H1 (cell line): ENCODE measurements around the gene SHISA8. TPM values are rescaled to one million over a fixed set of nuclear protein-coding genes. Genes with fewer than 3 reads are reported as not detected.

Source experiments
- CTCF ChIA-PET: fragments of 300-600 bp; sonication (Branson Sonifier 250); formaldehyde crosslinking; loops from one replicate; lab custom pipeline; 2021; ENCODE audit not compliant: partially characterized antibody; lab: Charles Lee
- POLR2A ChIA-PET: fragments of 300-600 bp; sonication (Branson Sonifier 250); formaldehyde crosslinking; loops from one replicate; lab custom pipeline; 2021; ENCODE audit warnings: inconsistent platforms; ENCODE audit not compliant: partially characterized antibody; lab: Charles Lee
- DNase-seq, 2 experiments: peaks; one replicate each; pipeline versions ENCODE4 v3.0.0 to v3.0.0-alpha.2; 2010 to 2022; ENCODE audit warnings: low spot score in 2 of 2, low read depth in 1 of 2, mixed read lengths in 1 of 2
- FAIRE-seq: peaks from 2 replicates; lab custom pipeline; 2011; peaks lifted over from hg19 to GRCh38; lab: Jason Lieb, UNC
- H2AFZ ChIP-seq: 2 replicates; pipeline ENCODE4 v1.8.1; 2012; ENCODE audit warnings: low read length, inconsistent platforms
- H2AK5ac ChIP-seq: 2 replicates; pipeline ENCODE4 v1.6.1; 2013; ENCODE audit warnings: low read depth, low read length
- H2BK120ac ChIP-seq: replicated peaks from 2 replicates; pipeline ENCODE3; 2013; ENCODE audit warnings: low read depth, low read length, inconsistent platforms
- H2BK12ac ChIP-seq: 2 replicates; pipeline ENCODE4 v1.6.1; 2013; ENCODE audit warnings: low read depth, low read length
- H2BK15ac ChIP-seq: 2 replicates; pipeline ENCODE4 v1.6.1; 2013; ENCODE audit warnings: low read length
- H2BK20ac ChIP-seq: 2 replicates; pipeline ENCODE4 v1.6.1; 2013; ENCODE audit warnings: low read length
- H2BK5ac ChIP-seq: 2 replicates; pipeline ENCODE4 v1.6.1; 2013; ENCODE audit warnings: low read depth, low read length
- H3K14ac ChIP-seq: 2 replicates; pipeline ENCODE4 v1.6.1; 2013; ENCODE audit warnings: inconsistent platforms; ENCODE audit not compliant: insufficient read length
- H3K18ac ChIP-seq: 2 replicates; pipeline ENCODE4 v1.6.1; 2013; ENCODE audit warnings: low read length; ENCODE audit errors: extremely low read depth
- H3K23ac ChIP-seq: 2 replicates; pipeline ENCODE4 v1.6.1; 2013; ENCODE audit warnings: inconsistent platforms; ENCODE audit not compliant: insufficient read length
- H3K23me2 ChIP-seq: 2 replicates; pipeline ENCODE4 v1.6.1; 2013; ENCODE audit warnings: low read depth, low read length
- H3K27ac ChIP-seq: 2 replicates; pipeline ENCODE4 v1.6.1; 2011; ENCODE audit warnings: low read depth, low read length, inconsistent platforms
- H3K27me3 ChIP-seq, 4 experiments: replicated peaks in 1 of 4; 1 replicate in 1 of 4; 2 replicates in 3 of 4; pipeline versions ENCODE4 v1.6.1 to v1.8.1; 2011 to 2013; ENCODE audit warnings: low read length in 3 of 4, mild to moderate bottlenecking in 3 of 4, inconsistent platforms in 2 of 4, mixed read lengths in 2 of 4, moderate library complexity in 1 of 4; ENCODE audit not compliant: control insufficient read depth in 3 of 4, insufficient read depth in 3 of 4; ENCODE audit errors: extremely low read depth in 1 of 4
- H3K36me3 ChIP-seq, 4 experiments: 2 replicates each; pipeline versions ENCODE4 v1.6.1 to v1.8.1; 2011 to 2013; ENCODE audit warnings: mild to moderate bottlenecking in 4 of 4, low read length in 3 of 4, moderate library complexity in 2 of 4, control low read depth in 1 of 4, inconsistent platforms in 1 of 4; ENCODE audit not compliant: insufficient read depth in 4 of 4, control insufficient read depth in 2 of 4
- H3K4ac ChIP-seq: replicated peaks from 2 replicates; pipeline ENCODE3; 2013; ENCODE audit warnings: low read length, low read depth, mixed read lengths, inconsistent platforms; ENCODE audit not compliant: insufficient read length
- H3K4me1 ChIP-seq, 4 experiments: replicated peaks in 1 of 4; 1 replicate in 1 of 4; 2 replicates in 3 of 4; pipeline versions ENCODE4 v1.6.1 to v1.8.1; 2011 to 2013; ENCODE audit warnings: low read length in 3 of 4, inconsistent platforms in 2 of 4, mixed read lengths in 1 of 4; ENCODE audit not compliant: insufficient read depth in 4 of 4, control insufficient read depth in 3 of 4
- H3K4me2 ChIP-seq, 2 experiments: 2 replicates each; pipeline versions ENCODE4 v1.6.1 to v1.8.1; 2011 to 2013; ENCODE audit warnings: low read depth in 2 of 2, low read length in 2 of 2, control low read depth in 1 of 2, inconsistent platforms in 1 of 2, mild to moderate bottlenecking in 1 of 2; ENCODE audit not compliant: insufficient read depth in 1 of 2
- H3K4me3 ChIP-seq, 4 experiments: fragments of 200-600, 300-600 bp in 1 of 4; sonication (generic), shearing (Covaris generic), sonication (Bioruptor Twin) in 1 of 4; 2 replicates each; pipeline versions ENCODE4 v1.5.1 to v1.8.1; 2011 to 2016; ENCODE audit warnings: low read length in 4 of 4, low read depth in 3 of 4, control low read depth in 2 of 4, inconsistent platforms in 2 of 4, mild to moderate bottlenecking in 2 of 4, mixed read lengths in 1 of 4, moderate library complexity in 1 of 4; ENCODE audit not compliant: insufficient read depth in 2 of 4; ENCODE audit errors: extremely low read depth in 1 of 4
- H3K56ac ChIP-seq: replicated peaks from 2 replicates; pipeline ENCODE3; 2013; ENCODE audit warnings: low read depth, mild to moderate bottlenecking, mixed read lengths, low read length, inconsistent platforms; ENCODE audit not compliant: insufficient read length
- H3K79me1 ChIP-seq: 2 replicates; pipeline ENCODE4 v1.6.1; 2013; ENCODE audit warnings: low read depth, low read length, control low read depth
- H3K79me2 ChIP-seq, 2 experiments: 2 replicates each; pipeline versions ENCODE4 v1.6.1 to v1.8.1; 2012 to 2013; ENCODE audit warnings: low read length in 2 of 2, mild to moderate bottlenecking in 2 of 2, inconsistent platforms in 1 of 2; ENCODE audit not compliant: insufficient read depth in 2 of 2, control insufficient read depth in 1 of 2
- H3K9ac ChIP-seq, 4 experiments: replicated peaks in 1 of 4; 1 replicate in 1 of 4; 2 replicates in 3 of 4; pipeline versions ENCODE4 v1.6.1 to v1.8.1; 2011 to 2013; ENCODE audit warnings: low read depth in 3 of 4, low read length in 3 of 4, control low read depth in 2 of 4, mild to moderate bottlenecking in 2 of 4, moderate library complexity in 2 of 4, inconsistent platforms in 1 of 4; ENCODE audit errors: extremely low read depth in 1 of 4
- H3K9me3 ChIP-seq, 2 experiments: 2 replicates each; pipeline versions ENCODE4 v1.6.1 to v1.8.1; 2012 to 2013; ENCODE audit warnings: mild to moderate bottlenecking in 2 of 2, moderate library complexity in 2 of 2, control low read depth in 1 of 2, inconsistent platforms in 1 of 2, low read depth in 1 of 2, low read length in 1 of 2, mixed read lengths in 1 of 2; ENCODE audit not compliant: insufficient read depth in 2 of 2
- H4K20me1 ChIP-seq, 2 experiments: replicated peaks in 1 of 2; 2 replicates each; pipeline versions ENCODE3 to v1.8.1; 2011 to 2013; ENCODE audit warnings: inconsistent platforms in 2 of 2, low read length in 2 of 2, mild to moderate bottlenecking in 1 of 2; ENCODE audit not compliant: insufficient read depth in 2 of 2, control insufficient read depth in 1 of 2
- H4K5ac ChIP-seq: 2 replicates; pipeline ENCODE4 v1.6.1; 2013; ENCODE audit warnings: low read length, low read depth, mixed read lengths, inconsistent platforms; ENCODE audit not compliant: insufficient read length
- H4K8ac ChIP-seq: 2 replicates; pipeline ENCODE4 v1.8.0; 2013; ENCODE audit warnings: mild to moderate bottlenecking, moderate library complexity, low read length, inconsistent platforms; ENCODE audit not compliant: insufficient read depth; ENCODE audit errors: extremely low read depth
- H4K91ac ChIP-seq: replicated peaks from 2 replicates; pipeline ENCODE3; 2013; ENCODE audit warnings: low read length, mixed read lengths, inconsistent platforms; ENCODE audit not compliant: insufficient read length
- ASH2L ChIP-seq: fragments of 200-600, 300-600 bp; sonication (generic); IDR thresholded peaks from one replicate; pipeline ENCODE4 v1.7.1; 2017; ENCODE audit warnings: low read length
- BCL11A ChIP-seq, 2 experiments: IDR thresholded peaks; one replicate each; pipeline ENCODE4 v1.6.1; 2011; ENCODE audit warnings: low read depth in 2 of 2, low read length in 2 of 2, mild to moderate bottlenecking in 2 of 2
- CTCF ChIP-seq, 3 experiments: IDR thresholded peaks; 1 replicate in 2 of 3; 2 replicates in 1 of 3; pipeline versions ENCODE4 v1.5.1 to v1.6.1; 2011; ENCODE audit warnings: low read length in 3 of 3, mild to moderate bottlenecking in 3 of 3, inconsistent platforms in 2 of 3, low read depth in 1 of 3, moderate library complexity in 1 of 3; ENCODE audit not compliant: insufficient read depth in 1 of 3; ENCODE audit errors: control extremely low read depth in 1 of 3
- JUND ChIP-seq: IDR thresholded peaks from 2 replicates; pipeline ENCODE4 v1.6.1; 2011; ENCODE audit warnings: mild to moderate bottlenecking, improper control_type of control experiment, low read length
- KDM4A ChIP-seq: IDR thresholded peaks from one replicate; pipeline ENCODE4 v1.7.1; 2012; ENCODE audit warnings: low read depth, mild to moderate bottlenecking, moderate library complexity, low read length, inconsistent platforms; ENCODE audit not compliant: severe bottlenecking
- KDM5A ChIP-seq: fragments of 200-600 bp; IDR thresholded peaks from 2 replicates; pipeline ENCODE4 v1.7.1; 2012; ENCODE audit warnings: mild to moderate bottlenecking, low read length, inconsistent platforms, mixed read lengths
- MAX ChIP-seq: IDR thresholded peaks from 2 replicates; pipeline ENCODE4 v1.6.1; 2012; ENCODE audit warnings: inconsistent platforms
- SP1 ChIP-seq: IDR thresholded peaks from 2 replicates; pipeline ENCODE4 v1.6.1; 2011; ENCODE audit warnings: low read depth, low read length
- TAF1 ChIP-seq: IDR thresholded peaks from 2 replicates; pipeline ENCODE4 v1.6.1; 2011; ENCODE audit warnings: mild to moderate bottlenecking, low read depth, low read length
- USF2 ChIP-seq: IDR thresholded peaks from 2 replicates; pipeline ENCODE4 v1.6.1; 2011; ENCODE audit warnings: low read length, improper control_type of control experiment
- ZNF274 ChIP-seq: IDR thresholded peaks from 2 replicates; pipeline ENCODE4 v1.7.0; 2012; ENCODE audit warnings: low read length, borderline replicate concordance; ENCODE audit errors: extremely low read depth
- WGBS, 2 experiments: shearing (Covaris generic) in 1 of 2; methylation state at CpG; one replicate each; pipeline versions ENCODE4 v1.1.6 to v1.1.7; 2013 to 2015; ENCODE audit warnings: low lambda C conversion rate in 2 of 2, mixed read lengths in 2 of 2, inconsistent platforms in 1 of 2, low coverage in 1 of 2, missing lambda C conversion rate in 1 of 2; ENCODE audit not compliant: insufficient replicate concordance in 2 of 2, insufficient coverage in 1 of 2, insufficient read length in 1 of 2; ENCODE audit errors: extremely low coverage in 1 of 2, missing lambda C conversion rate in 1 of 2; 5-methylcytosine and 5-hydroxymethylcytosine counted together
- polyA plus RNA-seq, 7 experiments: library from polyadenylated mRNA; depleted of rRNA in 3 of 7; stranded (reverse) in 5 of 7; unstranded in 2 of 7; fragments of >200 nt in 5 of 7; fragments of 200-250 nt in 2 of 7; gene quantifications; 1 replicate in 5 of 7; 2 replicates in 1 of 7; 4 replicates in 1 of 7; pipeline versions ENCODE4 v1.2.1 to v1.2.3, GENCODE V29; 2011 to 2013; ENCODE audit warnings: missing spikeins in 2 of 7, mixed read lengths in 2 of 7
- total RNA-seq: library from RNA; stranded (reverse); fragmentation: NEBNext Ultra II Directional; extraction: Animal tissue kit (Norgen Biotek cat#: 25700); gene quantifications from 2 replicates; pipeline ENCODE4 v1.2.1, GENCODE V29; 2021

The SHISA8 gene
- total and polyA plus RNA-seq, 2 of the 8 experiments (the other 6 are each of a cell fraction or from before 2014, with no cell fraction given): 0.14 to 0.89 TPM

GRCh38 chr22:41885116-41885515 lies 29.8 kb downstream of the SHISA8 start:
- ChIA-PET CTCF (interaction anchor here (0.8 to 1.2 kb wide), 4 partner anchors 9 to 188 kb away, joined by 3 to 4 read pairs (median 4); partner anchors contain the start of gene SMIM45), POLR2A (no interaction called here)
- Histone ChIP-seq H2AK5ac (no peak overlapping the region), H2BK5ac (no peak overlapping the region), H2AFZ (no peak overlapping the region), H3K23ac (no peak overlapping the region), H3K4me3 (no peak overlapping the region), H3K27ac (no peak overlapping the region), H3K56ac (no peak overlapping the region), H3K4me2 (no peak overlapping the region), H3K79me2 (no peaks in the 10 kb centered on the region), H4K5ac (no peak overlapping the region), H3K14ac (no peak overlapping the region), H2BK120ac (no peak overlapping the region), H2BK15ac (no peak overlapping the region), H3K36me3 (peaks cover 52 to 96% (median 79%) of the 10 kb centered on the region in 4 experiments), H4K20me1 (peaks cover 5 to 9% of the 10 kb centered on the region in 2 experiments), H3K9me3 (no peaks in the 10 kb centered on the region), H2BK20ac (no peak overlapping the region), H3K9ac (no peak overlapping the region), H3K23me2 (no peaks in the 10 kb centered on the region), H4K91ac (no peak overlapping the region), H3K18ac (no peak overlapping the region), H2BK12ac (no peak overlapping the region), H3K79me1 (no peaks in the 10 kb centered on the region; the same call in none of the 2 replicates), H4K8ac (no peak overlapping the region), H3K4me1 (no peaks in the 10 kb centered on the region), H3K4ac (no peak overlapping the region), H3K27me3 (no peaks in the 10 kb centered on the region)
- 97% methylated on average over 2 of the region's 2 CpGs; no CpG with 5 or more reads in 1 of the 2 experiments for WGBS, 2 experiments
- no peak for FAIRE-seq
- no peak for DNase-seq
- TF ChIP-seq KDM4A (no peak), ASH2L (no peak), TAF1 (no peak), KDM5A (no peak), SP1 (no peak), MAX (no peak), USF2 (no peak), BCL11A (IDR thresholded peaks at IDR 0.05; ENCODE audit: low read depth in 2 of 2, low read length in 2 of 2) (no peak), JUND (no peak), ZNF274 (no peak), CTCF (IDR thresholded peaks at IDR 0.05; ENCODE audit: control extremely low read depth in 1 of 3, insufficient read depth in 1 of 3, low read depth in 1 of 3, low read length in 3 of 3) (no peak)
